ENCODE data around the gene EPB41L2.

- TF ChIP-seq EZH2 (IDR thresholded peaks at IDR 0.05) = no peak
- no peak for TF ChIP-seq POLR2AphosphoS5 (IDR thresholded peaks at IDR 0.05; ENCODE audit: borderline replicate concordance, low read depth, low read length)
- TF ChIP-seq FOXP2 (optimal IDR thresholded peaks at IDR 0.05; ENCODE audit: control extremely low read depth, extremely low read length, insufficient read depth) = no peak
These were observed 58.1 kb downstream of the EPB41L2 start for GRCh38 chr6:131004936-131005335.

All from SK-N-MC (cell line).